ENCODE data around the gene APOC1. TPM values are rescaled to one million over a fixed set of nuclear protein-coding genes. Genes with fewer than 3 reads are reported as not detected.
A peak's percentile ranks its signal among the peaks of the same experiment; 100 is the strongest.

Gene APOC1
- total and polyA plus RNA-seq, 7 donors: 1.6 to 16.8 (median 8.0) TPM

GRCh38 chr19:44875666-44876451 is 38.5 kb upstream of the APOC1 start:
- no peak for TF ChIP-seq CTCF (IDR thresholded peaks at IDR 0.05)
- ATAC-seq: no peak
- Histone ChIP-seq H3K36me3 (ENCODE audit: insufficient read depth in 1 of 2, low read depth in 1 of 2) (peaks cover 5 to 67% of the 10 kb centered on the region in 2 donors), H3K4me3 (no peak overlapping the region), H3K4me1 (no peaks in the 10 kb centered on the region), H3K9me3 (no peaks in the 10 kb centered on the region), H3K27me3 (ENCODE audit: insufficient read depth in 3 of 3, low read length in 2 of 3) (no peaks in the 10 kb centered on the region), H3K27ac (no peak overlapping the region)
- no peak for DNase-seq
- intact Hi-C loops (cut with DNase I): no loop called here
- 65 to 76% (median 72%) methylated on average over 22 of the region's 22 CpGs for WGBS, 3 donors

- no peak for DNase-seq
- H3K27ac ChIP-seq: no peak overlapping the region
- 64 to 72% (median 71%) methylated on average over 5 of the region's 5 CpGs for WGBS, 3 donors
- H3K4me1 ChIP-seq: no peaks in the 10 kb centered on the region
- peaks cover 5 to 60% of the 10 kb centered on the region in 2 donors for H3K36me3 ChIP-seq (ENCODE audit: insufficient read depth in 1 of 2, low read depth in 1 of 2)
- H3K9me3 ChIP-seq: no peaks in the 10 kb centered on the region
- no peak for ATAC-seq
- intact Hi-C loops (cut with DNase I): no loop called here
- no peak overlapping the region for H3K4me3 ChIP-seq
- no peaks in the 10 kb centered on the region for H3K27me3 ChIP-seq (ENCODE audit: insufficient read depth in 3 of 3, low read length in 2 of 3)
- no peak for TF ChIP-seq CTCF (IDR thresholded peaks at IDR 0.05)
Measured at GRCh38 chr19:44876930-44877535, 37.4 kb upstream of the APOC1 start.

- 81 to 87% (median 82%) methylated on average over 23 to 26 of the region's 26 CpGs for WGBS, 3 donors
- intact Hi-C loops (cut with DNase I): no loop called here
- DNase-seq: no peak
- TF ChIP-seq CTCF (IDR thresholded peaks at IDR 0.05): no peak
- H3K27ac ChIP-seq: no peak overlapping the region
- H3K4me3 ChIP-seq: no peak overlapping the region
- no peaks in the 10 kb centered on the region for H3K27me3 ChIP-seq (ENCODE audit: insufficient read depth in 3 of 3, low read length in 2 of 3)
- H3K36me3 ChIP-seq (ENCODE audit: insufficient read depth in 1 of 2, low read depth in 1 of 2): peaks cover 5 to 49% of the 10 kb centered on the region in 2 donors
- no peaks in the 10 kb centered on the region for H3K9me3 ChIP-seq
- ATAC-seq: no peak
- no peaks in the 10 kb centered on the region for H3K4me1 ChIP-seq
Measured at GRCh38 chr19:44878120-44878865, 36.1 kb upstream of the APOC1 start.

GRCh38 chr19:44879309-44880065 is 34.9 kb upstream of the APOC1 start:
- intact Hi-C loops (cut with DNase I): no loop called here
- Histone ChIP-seq H3K27me3 (ENCODE audit: insufficient read depth in 3 of 3, low read length in 2 of 3) (no peaks in the 10 kb centered on the region), H3K4me1 (no peaks in the 10 kb centered on the region), H3K9me3 (no peaks in the 10 kb centered on the region), H3K4me3 (no peak overlapping the region), H3K27ac (no peak overlapping the region), H3K36me3 (ENCODE audit: insufficient read depth in 1 of 2, low read depth in 1 of 2) (peaks cover 3 to 37% of the 10 kb centered on the region in 2 donors)
- no peak for TF ChIP-seq CTCF (IDR thresholded peaks at IDR 0.05)
- no peak for DNase-seq
- ATAC-seq: peak in 1 of 4 donors; percentile 13
- 73 to 77% (median 74%) methylated on average over 17 to 18 of the region's 18 CpGs for WGBS, 3 donors
